Neuron (in vitro differentiated cells): ENCODE data around the gene CMC4.
A peak's percentile ranks its signal among the peaks of the same experiment; 100 is the strongest.

Experiments
- H2AFZ ChIP-seq: one replicate; pipeline ENCODE4 v1.6.1; 2013; ENCODE audit warnings: low read depth, mild to moderate bottlenecking, inconsistent platforms, low read length, moderate library complexity
- H3K27me3 ChIP-seq: one replicate; pipeline ENCODE4 v1.6.1; 2013; ENCODE audit warnings: low read length; ENCODE audit not compliant: insufficient read depth
- H3K36me3 ChIP-seq: one replicate; pipeline ENCODE4 v1.6.1; 2013; ENCODE audit warnings: low read length; ENCODE audit not compliant: insufficient read depth
- H3K4me1 ChIP-seq: one replicate; pipeline ENCODE4 v1.6.1; 2013; ENCODE audit warnings: low read length; ENCODE audit not compliant: insufficient read depth
- H3K4me3 ChIP-seq: 2 replicates; pipeline ENCODE4 v1.5.1; 2013; ENCODE audit warnings: mild to moderate bottlenecking, low read length, moderate library complexity
- H3K9me3 ChIP-seq: one replicate; pipeline ENCODE4 v1.6.1; 2013; ENCODE audit warnings: low read length

The CMC4 gene

GRCh38 chrX:155070975-155071693, at the start of gene CMC4, which contains the start of the genes BRCC3 and MTCP1:
Gene CMC4, minus strand, starts transcription at chrX:155071136. Its CDS starts 7,113 bp downstream, at chrX:155064023.
Gene BRCC3, plus strand, starts transcription at chrX:155071508. Its CDS starts 20 bp downstream, at chrX:155071528.
Gene MTCP1, minus strand, starts transcription at chrX:155071136. Its CDS starts 5,126 bp downstream, at chrX:155066010.
- H3K4me1 ChIP-seq, result peaks cover 8% of the 10 kb centered on the region
- peak within 1 kb of the TSS; percentile 87 for H2AFZ ChIP-seq
- H3K27me3 ChIP-seq, result no peaks in the 10 kb centered on the region
- H3K36me3 ChIP-seq, result peaks cover 3% of the 10 kb centered on the region
- H3K9me3 ChIP-seq, result no peaks in the 10 kb centered on the region
- H3K4me3 ChIP-seq, result peak within 1 kb of the TSS; percentile 90

- H3K36me3 ChIP-seq, result peaks cover 13% of the 10 kb centered on the region
- H3K27me3 ChIP-seq, result no peaks in the 10 kb centered on the region
- no peak overlapping the region for H2AFZ ChIP-seq
Measured at GRCh38 chrX:155115174-155115819, 44.4 kb upstream of the CMC4 start.

GRCh38 chrX:155113097-155113496, 42.2 kb upstream of the CMC4 start:
- Histone ChIP-seq H3K4me3 (no peak overlapping the region), H3K27me3 (no peaks in the 10 kb centered on the region), H3K36me3 (peaks cover 11% of the 10 kb centered on the region), H2AFZ (no peak overlapping the region), H3K9me3 (no peaks in the 10 kb centered on the region), H3K4me1 (no peaks in the 10 kb centered on the region)

More at GRCh38 chrX:155115174-155115819, 44.4 kb upstream of the CMC4 start:
- Histone ChIP-seq H3K4me1 (no peaks in the 10 kb centered on the region), H3K4me3 (no peak overlapping the region), H3K9me3 (no peaks in the 10 kb centered on the region)

- Histone ChIP-seq H2AFZ (no peak overlapping the region), H3K9me3 (no peaks in the 10 kb centered on the region), H3K27me3 (no peaks in the 10 kb centered on the region), H3K4me1 (no peaks in the 10 kb centered on the region), H3K36me3 (peaks cover 11% of the 10 kb centered on the region), H3K4me3 (no peak overlapping the region)
Measured at GRCh38 chrX:155112171-155112570, 41.2 kb upstream of the CMC4 start.

- H2AFZ ChIP-seq, result no peak overlapping the region
Measured at GRCh38 chrX:155108427-155108826, 37.5 kb upstream of the CMC4 start.

GRCh38 chrX:155105919-155106318, 35.0 kb upstream of the CMC4 start:
- Histone ChIP-seq H3K4me1 (no peaks in the 10 kb centered on the region), H2AFZ (no peak overlapping the region), H3K36me3 (peaks cover 2% of the 10 kb centered on the region), H3K9me3 (no peaks in the 10 kb centered on the region), H3K4me3 (no peak overlapping the region), H3K27me3 (no peaks in the 10 kb centered on the region)

More at GRCh38 chrX:155108427-155108826, 37.5 kb upstream of the CMC4 start:
- no peaks in the 10 kb centered on the region for H3K27me3 ChIP-seq
- H3K9me3 ChIP-seq, result no peaks in the 10 kb centered on the region
- peaks cover 2% of the 10 kb centered on the region for H3K36me3 ChIP-seq
- H3K4me1 ChIP-seq, result no peaks in the 10 kb centered on the region
- H3K4me3 ChIP-seq, result no peak overlapping the region

GRCh38 chrX:155094468-155095061, 23.6 kb upstream of the CMC4 start:
- no peak overlapping the region for H2AFZ ChIP-seq
- H3K27me3 ChIP-seq, result no peaks in the 10 kb centered on the region
- H3K36me3 ChIP-seq, result peaks cover 1% of the 10 kb centered on the region
- H3K4me3 ChIP-seq, result no peak overlapping the region
- H3K9me3 ChIP-seq, result no peaks in the 10 kb centered on the region
- no peaks in the 10 kb centered on the region for H3K4me1 ChIP-seq

- Histone ChIP-seq H3K4me3 (no peak overlapping the region), H2AFZ (no peak overlapping the region), H3K36me3 (peaks cover 20% of the 10 kb centered on the region)
Measured at GRCh38 chrX:155086961-155087735, 16.2 kb upstream of the CMC4 start.

GRCh38 chrX:155086202-155086840, 15.4 kb upstream of the CMC4 start:
- Histone ChIP-seq H3K4me1 (no peaks in the 10 kb centered on the region), H2AFZ (no peak overlapping the region), H3K27me3 (no peaks in the 10 kb centered on the region), H3K9me3 (no peaks in the 10 kb centered on the region), H3K4me3 (no peak overlapping the region), H3K36me3 (peaks cover 20% of the 10 kb centered on the region)

More at GRCh38 chrX:155086961-155087735, 16.2 kb upstream of the CMC4 start:
- Histone ChIP-seq H3K4me1 (no peaks in the 10 kb centered on the region), H3K27me3 (no peaks in the 10 kb centered on the region), H3K9me3 (no peaks in the 10 kb centered on the region)

GRCh38 chrX:155071694-155072280, 851 bp upstream of the CMC4 start:
- Histone ChIP-seq H3K9me3 (no peaks in the 10 kb centered on the region), H2AFZ (peak overlapping the region; percentile 45), H3K4me1 (peaks cover 8% of the 10 kb centered on the region), H3K36me3 (peaks cover 3% of the 10 kb centered on the region), H3K27me3 (no peaks in the 10 kb centered on the region), H3K4me3 (peak overlapping the region; percentile 90)

GRCh38 chrX:155070663-155070974, 317 bp downstream of the CMC4 start:
- no peaks in the 10 kb centered on the region for H3K27me3 ChIP-seq
- H3K36me3 ChIP-seq, result peaks cover 3% of the 10 kb centered on the region
- H3K4me3 ChIP-seq, result peak overlapping the region; percentile 69
- no peaks in the 10 kb centered on the region for H3K9me3 ChIP-seq
- H2AFZ ChIP-seq, result peak overlapping the region; percentile 87
- peaks cover 8% of the 10 kb centered on the region for H3K4me1 ChIP-seq

GRCh38 chrX:155070038-155070437, 898 bp downstream of the CMC4 start:
- Histone ChIP-seq H2AFZ (no peak overlapping the region), H3K9me3 (no peaks in the 10 kb centered on the region), H3K4me1 (peaks cover 8% of the 10 kb centered on the region)

More at GRCh38 chrX:155070038-155070437, 898 bp downstream of the CMC4 start:
- H3K36me3 ChIP-seq, result peaks cover under 1% of the 10 kb centered on the region
- peak overlapping the region; percentile 69 for H3K4me3 ChIP-seq
- H3K27me3 ChIP-seq, result no peaks in the 10 kb centered on the region
